Panc1 (cell line): ENCODE results near the gene SORL1. TPM values are rescaled to one million over a fixed set of nuclear protein-coding genes. Genes with fewer than 3 reads are reported as not detected.

Experiments used
- ATAC-seq: fragments of 200-7000 bp; cut with Tn5 transposase; 2 replicates; pipeline ENCODE4 v1.9.1; 2020; ENCODE audit warnings: mild to moderate bottlenecking, moderate library complexity
- BruUV-seq: library from RNA; stranded (reverse); fragments of 400-500 nt; replicated peaks from 2 replicates; lab custom pipeline; 2021; lab: Mats Ljungman, UMichigan
- CTCF ChIA-PET: fragments of 300-600 bp; sonication (Branson Sonifier 250); formaldehyde crosslinking; loops from one replicate; lab custom pipeline; 2022; ENCODE audit warnings: antibody characterized with exemption; lab: Charles Lee
- POLR2A ChIA-PET: fragments of 300-600 bp; sonication (Branson Sonifier 250); formaldehyde crosslinking; loops from one replicate; lab custom pipeline; 2022; ENCODE audit warnings: antibody characterized with exemption; lab: Charles Lee
- DNase-seq: peaks from one replicate; pipeline ENCODE4 v3.0.0-alpha.2; 2010; ENCODE audit warnings: low read depth, low spot score
- H3K27ac ChIP-seq: 2 replicates; pipeline ENCODE4 v1.5.1; 2011; ENCODE audit warnings: mild to moderate bottlenecking, low read length, inconsistent platforms
- H3K27me3 ChIP-seq: fragments of 200-500 bp; sonication (Bioruptor generic); 2 replicates; pipeline ENCODE4 v1.6.0; 2014; ENCODE audit warnings: low read length, inconsistent platforms; ENCODE audit not compliant: control insufficient read depth, insufficient read depth
- H3K36me3 ChIP-seq: fragments of 200-500 bp; sonication (Bioruptor generic); 2 replicates; pipeline ENCODE4 v1.5.1; 2014; ENCODE audit warnings: inconsistent platforms, mild to moderate bottlenecking, low read length, moderate library complexity; ENCODE audit not compliant: control insufficient read depth, insufficient read depth
- H3K4me1 ChIP-seq: 2 replicates; pipeline ENCODE4 v1.5.1; 2011; ENCODE audit warnings: inconsistent platforms, mild to moderate bottlenecking, low read length, moderate library complexity; ENCODE audit not compliant: control insufficient read depth, insufficient read depth
- H3K4me3 ChIP-seq, 2 experiments: 2 replicates each; pipeline ENCODE4 v1.5.1; 2011 to 2012; ENCODE audit warnings: low read depth in 2 of 2, low read length in 2 of 2, mild to moderate bottlenecking in 2 of 2, inconsistent platforms in 1 of 2, moderate library complexity in 1 of 2
- H3K9me3 ChIP-seq: fragments of 200-500 bp; sonication (Bioruptor generic); 2 replicates; pipeline ENCODE4 v1.5.1; 2014; ENCODE audit warnings: low read depth, mild to moderate bottlenecking, inconsistent platforms, low read length, moderate library complexity; ENCODE audit not compliant: control insufficient read depth, insufficient read depth
- POLR2AphosphoS5 ChIP-seq: IDR thresholded peaks from 2 replicates; pipeline ENCODE4 v1.6.1; 2012; ENCODE audit warnings: mild to moderate bottlenecking, low read depth, low read length, moderate library complexity
- SIN3A ChIP-seq: IDR thresholded peaks from 2 replicates; pipeline ENCODE4 v1.6.1; 2012; ENCODE audit warnings: low read depth, mild to moderate bottlenecking, low read length, moderate library complexity, borderline replicate concordance; ENCODE audit not compliant: insufficient read depth
- TCF7L2 ChIP-seq: IDR thresholded peaks from 2 replicates; pipeline ENCODE4 v1.6.1; 2011; ENCODE audit warnings: mild to moderate bottlenecking, low read depth, low read length, inconsistent platforms
- in situ Hi-C: cut with HindIII; loops from 2 replicates; pipeline ENCODE4 v1.10.0; 2016; ENCODE audit warnings: low sequenced_read_pairs, low pct_unique_long_range_greater_than_20kb
- intact Hi-C: fragments of 100-400 bp; cut with micrococcal nuclease; formaldehyde crosslinking; loops from one replicate; pipeline ENCODE4 v1.10.0; 2022; ENCODE audit not compliant: unreplicated experiment
- total RNA-seq: library from RNA; stranded (reverse); gene quantifications from one replicate; pipeline ENCODE4 v1.2.1, GENCODE V29; 2021; ENCODE audit not compliant: unreplicated experiment
- TF ChIP-seq, protein P1 (sequence below), 2 experiments: IDR thresholded peaks; 2 replicates each; pipeline ENCODE4 v1.6.1; 2011 to 2012; ENCODE audit warnings: low read depth in 2 of 2, control low read depth in 1 of 2, low read length in 1 of 2, mild to moderate bottlenecking in 1 of 2, moderate library complexity in 1 of 2; ENCODE audit not compliant: insufficient read depth in 1 of 2
- TF ChIP-seq, protein P2 (sequence below): fragments of 450-650 bp; IDR thresholded peaks from 2 replicates; pipeline ENCODE4 v1.5.1; 2017; ENCODE audit warnings: mild to moderate bottlenecking

Gene SORL1
- total RNA-seq, 1 experiment from 2014 or later: 36.3 TPM

DNA sequence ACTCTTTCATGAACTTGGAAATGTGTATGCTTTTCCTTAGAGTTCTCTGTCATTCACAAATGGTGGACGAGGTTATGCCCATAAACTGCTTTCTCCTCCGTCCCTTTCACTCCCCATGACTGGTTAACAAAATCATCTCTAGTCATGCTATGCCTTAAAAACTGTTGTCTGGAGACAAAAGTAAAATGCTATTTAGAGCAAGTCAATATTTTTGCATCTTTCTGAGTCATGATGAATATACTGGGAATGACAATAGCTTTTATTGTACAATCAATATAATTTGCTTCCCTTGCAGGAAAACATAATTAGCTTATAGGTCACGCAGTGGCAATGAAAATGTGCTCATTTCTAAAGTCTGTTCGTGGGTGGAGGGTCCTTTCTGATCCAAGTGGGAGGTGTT lies 217.3 kb downstream of the SORL1 start:
- BruUV-seq: no TSS peak
- no peak for ATAC-seq

DNA sequence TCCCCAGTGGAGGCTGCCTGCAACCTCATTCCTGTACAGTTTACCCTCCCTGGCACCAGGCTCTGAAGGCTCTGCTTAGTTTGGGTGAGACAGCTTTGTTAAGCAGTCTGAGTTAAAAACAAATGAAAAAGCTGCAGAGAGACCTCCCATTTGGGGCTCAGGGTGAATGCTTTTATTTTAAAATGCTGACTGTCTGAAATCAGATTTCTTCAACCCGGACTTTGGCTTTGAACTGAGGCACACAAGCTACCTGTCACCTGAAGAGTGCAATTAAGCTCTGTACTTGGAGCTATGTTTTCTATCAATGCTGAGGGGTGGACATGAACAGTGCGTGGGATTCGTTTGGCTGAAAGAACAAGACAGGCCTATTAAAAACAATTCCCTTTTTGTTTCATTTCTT lies 218.2 kb downstream of the SORL1 start:
- in situ Hi-C loops: no loop called here
- Histone ChIP-seq H3K9me3 (no peaks in the 10 kb centered on the region), H3K36me3 (no peaks in the 10 kb centered on the region), H3K4me1 (no peaks in the 10 kb centered on the region), H3K27me3 (no peaks in the 10 kb centered on the region), H3K27ac (no peak overlapping the region), H3K4me3 (no peak overlapping the region)
- TF ChIP-seq, protein P1, sequence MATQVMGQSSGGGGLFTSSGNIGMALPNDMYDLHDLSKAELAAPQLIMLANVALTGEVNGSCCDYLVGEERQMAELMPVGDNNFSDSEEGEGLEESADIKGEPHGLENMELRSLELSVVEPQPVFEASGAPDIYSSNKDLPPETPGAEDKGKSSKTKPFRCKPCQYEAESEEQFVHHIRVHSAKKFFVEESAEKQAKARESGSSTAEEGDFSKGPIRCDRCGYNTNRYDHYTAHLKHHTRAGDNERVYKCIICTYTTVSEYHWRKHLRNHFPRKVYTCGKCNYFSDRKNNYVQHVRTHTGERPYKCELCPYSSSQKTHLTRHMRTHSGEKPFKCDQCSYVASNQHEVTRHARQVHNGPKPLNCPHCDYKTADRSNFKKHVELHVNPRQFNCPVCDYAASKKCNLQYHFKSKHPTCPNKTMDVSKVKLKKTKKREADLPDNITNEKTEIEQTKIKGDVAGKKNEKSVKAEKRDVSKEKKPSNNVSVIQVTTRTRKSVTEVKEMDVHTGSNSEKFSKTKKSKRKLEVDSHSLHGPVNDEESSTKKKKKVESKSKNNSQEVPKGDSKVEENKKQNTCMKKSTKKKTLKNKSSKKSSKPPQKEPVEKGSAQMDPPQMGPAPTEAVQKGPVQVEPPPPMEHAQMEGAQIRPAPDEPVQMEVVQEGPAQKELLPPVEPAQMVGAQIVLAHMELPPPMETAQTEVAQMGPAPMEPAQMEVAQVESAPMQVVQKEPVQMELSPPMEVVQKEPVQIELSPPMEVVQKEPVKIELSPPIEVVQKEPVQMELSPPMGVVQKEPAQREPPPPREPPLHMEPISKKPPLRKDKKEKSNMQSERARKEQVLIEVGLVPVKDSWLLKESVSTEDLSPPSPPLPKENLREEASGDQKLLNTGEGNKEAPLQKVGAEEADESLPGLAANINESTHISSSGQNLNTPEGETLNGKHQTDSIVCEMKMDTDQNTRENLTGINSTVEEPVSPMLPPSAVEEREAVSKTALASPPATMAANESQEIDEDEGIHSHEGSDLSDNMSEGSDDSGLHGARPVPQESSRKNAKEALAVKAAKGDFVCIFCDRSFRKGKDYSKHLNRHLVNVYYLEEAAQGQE (IDR thresholded peaks at IDR 0.05; ENCODE audit: insufficient read depth in 1 of 2, low read depth in 2 of 2, low read length in 1 of 2): no peak
- TF ChIP-seq SIN3A (no peak), POLR2AphosphoS5 (no peak), TCF7L2 (no peak)
- TF ChIP-seq, protein P2, sequence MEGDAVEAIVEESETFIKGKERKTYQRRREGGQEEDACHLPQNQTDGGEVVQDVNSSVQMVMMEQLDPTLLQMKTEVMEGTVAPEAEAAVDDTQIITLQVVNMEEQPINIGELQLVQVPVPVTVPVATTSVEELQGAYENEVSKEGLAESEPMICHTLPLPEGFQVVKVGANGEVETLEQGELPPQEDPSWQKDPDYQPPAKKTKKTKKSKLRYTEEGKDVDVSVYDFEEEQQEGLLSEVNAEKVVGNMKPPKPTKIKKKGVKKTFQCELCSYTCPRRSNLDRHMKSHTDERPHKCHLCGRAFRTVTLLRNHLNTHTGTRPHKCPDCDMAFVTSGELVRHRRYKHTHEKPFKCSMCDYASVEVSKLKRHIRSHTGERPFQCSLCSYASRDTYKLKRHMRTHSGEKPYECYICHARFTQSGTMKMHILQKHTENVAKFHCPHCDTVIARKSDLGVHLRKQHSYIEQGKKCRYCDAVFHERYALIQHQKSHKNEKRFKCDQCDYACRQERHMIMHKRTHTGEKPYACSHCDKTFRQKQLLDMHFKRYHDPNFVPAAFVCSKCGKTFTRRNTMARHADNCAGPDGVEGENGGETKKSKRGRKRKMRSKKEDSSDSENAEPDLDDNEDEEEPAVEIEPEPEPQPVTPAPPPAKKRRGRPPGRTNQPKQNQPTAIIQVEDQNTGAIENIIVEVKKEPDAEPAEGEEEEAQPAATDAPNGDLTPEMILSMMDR: no peak
- no peak for DNase-seq
- BruUV-seq: no TSS peak
- ATAC-seq: no peak
- intact Hi-C loops: no loop called here
- ChIA-PET POLR2A (no interaction called here), CTCF (interaction anchor here (0.5 to 0.6 kb wide), 2 partner anchors 53 to 605 kb away, joined by 3 read pairs; no protein-coding TSS in a partner anchor)

More for the DNA sequence above, 217.3 kb downstream of the SORL1 start:
- no peaks in the 10 kb centered on the region for H3K9me3 ChIP-seq
- no peak for DNase-seq
- intact Hi-C loops: no loop called here
- no peaks in the 10 kb centered on the region for H3K36me3 ChIP-seq
- H3K27me3 ChIP-seq: no peaks in the 10 kb centered on the region
- H3K4me1 ChIP-seq: no peaks in the 10 kb centered on the region
- H3K27ac ChIP-seq: no peak overlapping the region
- in situ Hi-C loops: no loop called here
- ChIA-PET POLR2A (no interaction called here), CTCF (no interaction called here)
- no peak overlapping the region for H3K4me3 ChIP-seq
- no peak for TF ChIP-seq POLR2AphosphoS5
- TF ChIP-seq, protein P2: no peak
- TF ChIP-seq TCF7L2: no peak
- TF ChIP-seq SIN3A: no peak
- TF ChIP-seq, protein P1 (IDR thresholded peaks at IDR 0.05; ENCODE audit: insufficient read depth in 1 of 2, low read depth in 2 of 2, low read length in 1 of 2): no peak
